Gastrocnemius medialis (tissue), 4 donors: ENCODE data around the gene PDE5A. TPM values are rescaled to one million over a fixed set of nuclear protein-coding genes. Genes with fewer than 3 reads are reported as not detected.
"Not testable (repeated sequence)": the region's sequence is repeated elsewhere in the genome, so short reads cannot be mapped to it uniquely, and the experiment has no call there.

ENCODE experiments used
- ATAC-seq, 2 donors: fragments of 150-250 bp; one replicate each; pipeline ENCODE4 v1.9.1; 2016
- DNase-seq, 2 donors: peaks; one replicate each; pipeline ENCODE4 v3.0.0-alpha.2; 2019
- H3K27ac ChIP-seq, 4 donors: fragments of 200-600 bp; sonication (generic); 1 replicate in 1 of 4; 2 replicates in 3 of 4; pipeline ENCODE4 v1.5.1; 2016 to 2018; ENCODE audit warnings: mild to moderate bottlenecking in 2 of 4, moderate library complexity in 1 of 4
- H3K27me3 ChIP-seq, 3 donors: fragments of 200-600 bp; sonication (generic) in 2 of 3; 1 replicate in 1 of 3; 2 replicates in 2 of 3; pipeline versions ENCODE4 v1.5.1 to v1.6.0; 2016 to 2019; ENCODE audit warnings: mild to moderate bottlenecking in 1 of 3, moderate library complexity in 1 of 3
- H3K36me3 ChIP-seq, 2 donors: fragments of 200-600 bp; sonication (generic) in 1 of 2; one replicate each; pipeline ENCODE4 v1.5.1; 2017 to 2018
- H3K4me1 ChIP-seq, 2 donors: fragments of 200-600 bp; sonication (generic) in 1 of 2; one replicate each; pipeline ENCODE4 v1.5.1; 2016 to 2017; ENCODE audit warnings: mild to moderate bottlenecking in 2 of 2
- H3K4me3 ChIP-seq, 4 donors: fragments of 200-600 bp; sonication (generic) in 3 of 4; 1 replicate in 1 of 4; 2 replicates in 3 of 4; pipeline ENCODE4 v1.5.1; 2016 to 2019; ENCODE audit warnings: mild to moderate bottlenecking in 2 of 4
- H3K9me3 ChIP-seq, 3 donors: fragments of 200-600 bp; sonication (generic) in 2 of 3; 1 replicate in 1 of 3; 2 replicates in 2 of 3; pipeline ENCODE4 v1.5.1; 2016 to 2019
- POLR2A ChIP-seq, 2 donors: fragments of 450-650 bp; IDR thresholded peaks; one replicate each; pipeline ENCODE4 v1.6.1; 2017; ENCODE audit warnings: antibody characterized with exemption in 2 of 2, mild to moderate bottlenecking in 2 of 2, moderate library complexity in 2 of 2
- in situ Hi-C, 4 donors: fragments of 200-750 bp; cut with MboI; loops; one replicate each; pipeline versions ENCODE4 v1.15.0 to v1.8.0; 2017; ENCODE audit warnings: low sequenced_read_pairs in 4 of 4
- intact Hi-C: fragments of 100-400 bp; cut with DNase I; formaldehyde crosslinking; loops from one replicate; pipeline ENCODE4 v1.15.1; 2023; ENCODE audit warnings: low total_unique reads
- total RNA-seq, 4 donors: library from RNA; depleted of rRNA; stranded (reverse); fragments of >200 nt; gene quantifications; one replicate each; pipeline versions ENCODE4 v1.1.0 to v1.2.3, GENCODE V29; 2016
- TF ChIP-seq, protein P1 (sequence below), 5 experiments: fragments of 450-650 bp in 3 of 5; fragments of 200-600 bp in 2 of 5; sonication (generic) in 2 of 5; IDR thresholded peaks in 4 of 5; conservative IDR thresholded peaks in 1 of 5; 1 replicate in 4 of 5; 2 replicates in 1 of 5; pipeline ENCODE4 v1.5.1; 2016 to 2019; ENCODE audit warnings: antibody characterized with exemption in 5 of 5, mild to moderate bottlenecking in 3 of 5, moderate library complexity in 3 of 5

Gene PDE5A
- total RNA-seq, 4 donors from 2014 or later: 5.5 to 9.9 (median 6.0) TPM

DNA sequence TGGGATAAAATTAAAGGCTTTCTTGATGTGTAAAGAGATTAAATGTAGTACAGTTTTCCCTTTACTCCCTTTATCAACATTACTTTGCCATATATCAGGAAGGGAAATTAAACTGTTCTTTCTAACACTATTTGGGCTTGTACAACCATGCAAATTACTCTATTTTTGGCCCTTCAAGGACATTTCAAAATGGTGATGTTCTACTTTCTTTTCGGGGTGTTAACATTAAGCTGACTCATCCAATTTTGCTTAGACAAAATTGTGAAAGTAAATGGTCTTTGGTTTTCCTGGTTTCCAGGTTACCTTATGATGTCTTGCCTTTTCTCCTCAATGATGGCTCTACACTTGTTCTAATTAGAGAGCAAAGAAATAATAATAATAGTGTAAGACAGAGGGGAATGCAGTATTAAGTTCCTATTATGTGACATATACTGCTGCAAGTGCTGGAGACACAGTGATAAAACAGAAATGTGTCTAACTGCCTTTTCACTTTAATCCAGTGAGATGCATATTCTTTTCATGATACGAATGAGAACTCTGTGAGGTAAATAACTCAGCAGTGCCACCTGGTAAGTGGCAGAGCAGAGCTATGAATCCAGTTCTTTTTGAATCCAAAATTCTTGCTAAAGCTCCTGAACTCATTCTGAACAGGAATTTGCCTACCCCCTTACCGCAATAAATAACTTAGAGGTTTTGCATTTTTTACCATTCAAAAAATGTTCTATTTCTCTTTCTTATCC, 35.7 kb upstream of the PDE5A start:
- no peak for DNase-seq
- no peaks in the 10 kb centered on the region for H3K36me3 ChIP-seq
- no peak overlapping the region for H3K4me3 ChIP-seq
- in situ Hi-C loops (no loop called here), intact Hi-C loops (no loop called here)
- H3K27ac ChIP-seq: no peak overlapping the region
- no peaks in the 10 kb centered on the region for H3K27me3 ChIP-seq
- TF ChIP-seq POLR2A (IDR thresholded peaks at IDR 0.05): no peak
- TF ChIP-seq, protein P1, sequence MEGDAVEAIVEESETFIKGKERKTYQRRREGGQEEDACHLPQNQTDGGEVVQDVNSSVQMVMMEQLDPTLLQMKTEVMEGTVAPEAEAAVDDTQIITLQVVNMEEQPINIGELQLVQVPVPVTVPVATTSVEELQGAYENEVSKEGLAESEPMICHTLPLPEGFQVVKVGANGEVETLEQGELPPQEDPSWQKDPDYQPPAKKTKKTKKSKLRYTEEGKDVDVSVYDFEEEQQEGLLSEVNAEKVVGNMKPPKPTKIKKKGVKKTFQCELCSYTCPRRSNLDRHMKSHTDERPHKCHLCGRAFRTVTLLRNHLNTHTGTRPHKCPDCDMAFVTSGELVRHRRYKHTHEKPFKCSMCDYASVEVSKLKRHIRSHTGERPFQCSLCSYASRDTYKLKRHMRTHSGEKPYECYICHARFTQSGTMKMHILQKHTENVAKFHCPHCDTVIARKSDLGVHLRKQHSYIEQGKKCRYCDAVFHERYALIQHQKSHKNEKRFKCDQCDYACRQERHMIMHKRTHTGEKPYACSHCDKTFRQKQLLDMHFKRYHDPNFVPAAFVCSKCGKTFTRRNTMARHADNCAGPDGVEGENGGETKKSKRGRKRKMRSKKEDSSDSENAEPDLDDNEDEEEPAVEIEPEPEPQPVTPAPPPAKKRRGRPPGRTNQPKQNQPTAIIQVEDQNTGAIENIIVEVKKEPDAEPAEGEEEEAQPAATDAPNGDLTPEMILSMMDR (IDR thresholded peaks at IDR 0.05 in 4 of 5, conservative IDR thresholded peaks at IDR 0.05 in 1 of 5): no peak
- no peaks in the 10 kb centered on the region for H3K4me1 ChIP-seq
- no peak for ATAC-seq
- H3K9me3 ChIP-seq: no peaks in the 10 kb centered on the region

GRCh38 chr4:119663160-119663788, 34.7 kb upstream of the PDE5A start:
- Histone ChIP-seq H3K36me3 (no peaks in the 10 kb centered on the region), H3K9me3 (no peaks in the 10 kb centered on the region), H3K27me3 (no peaks in the 10 kb centered on the region), H3K27ac (no peak overlapping the region), H3K4me3 (no peak overlapping the region), H3K4me1 (no peaks in the 10 kb centered on the region)
- in situ Hi-C loops (no loop called here), intact Hi-C loops (no loop called here)
- TF ChIP-seq, protein P1 (IDR thresholded peaks at IDR 0.05 in 4 of 5, conservative IDR thresholded peaks at IDR 0.05 in 1 of 5): no peak
- no peak for TF ChIP-seq POLR2A (IDR thresholded peaks at IDR 0.05)
- ATAC-seq (no peak), DNase-seq (no peak)

- H3K27ac ChIP-seq, H3K4me3 ChIP-seq, in situ Hi-C loops, DNase-seq, intact Hi-C loops, ATAC-seq, H3K9me3 ChIP-seq, H3K4me1 ChIP-seq, H3K27me3 ChIP-seq, H3K36me3 ChIP-seq: not testable (repeated sequence)
These were observed 34.0 kb upstream of the PDE5A start for GRCh38 chr4:119662612-119663011.

- TF ChIP-seq POLR2A (IDR thresholded peaks at IDR 0.05): no peak
- TF ChIP-seq, protein P1 (IDR thresholded peaks at IDR 0.05 in 4 of 5, conservative IDR thresholded peaks at IDR 0.05 in 1 of 5): no peak
- no peak overlapping the region for H3K27ac ChIP-seq
- in situ Hi-C loops: no loop called here
- ATAC-seq: no peak
- no peak overlapping the region for H3K4me3 ChIP-seq
- no peaks in the 10 kb centered on the region for H3K27me3 ChIP-seq
- no peaks in the 10 kb centered on the region for H3K36me3 ChIP-seq
- no peak for DNase-seq
- intact Hi-C loops: no loop called here
- no peaks in the 10 kb centered on the region for H3K4me1 ChIP-seq
- H3K9me3 ChIP-seq: no peaks in the 10 kb centered on the region
These were observed 32.6 kb upstream of the PDE5A start for GRCh38 chr4:119661231-119661630.

DNA sequence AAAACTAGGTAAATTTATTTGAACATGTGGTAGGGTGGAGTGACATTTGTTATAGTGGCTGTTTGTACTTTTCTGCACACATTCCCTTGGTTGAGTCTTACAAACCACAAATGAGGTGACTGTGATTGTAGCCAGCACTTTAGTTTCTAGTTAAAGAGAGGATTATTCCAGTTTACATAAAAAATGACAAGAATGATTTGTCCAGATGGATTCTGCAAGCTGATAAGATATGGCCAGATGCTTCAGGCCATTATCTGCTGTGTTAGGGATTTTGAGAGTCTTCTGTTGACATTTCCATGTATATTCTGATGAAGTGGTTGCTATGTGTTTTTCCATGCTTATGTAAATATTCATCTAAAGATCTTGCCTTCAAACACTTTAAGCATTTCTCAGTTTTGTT, 31.0 kb upstream of the PDE5A start:
- Histone ChIP-seq H3K9me3 (no peaks in the 10 kb centered on the region), H3K4me3 (no peak overlapping the region), H3K27ac (no peak overlapping the region), H3K27me3 (no peaks in the 10 kb centered on the region), H3K36me3 (no peaks in the 10 kb centered on the region), H3K4me1 (no peaks in the 10 kb centered on the region)
- intact Hi-C loops: no loop called here
- in situ Hi-C loops: no loop called here
- TF ChIP-seq, protein P1 (IDR thresholded peaks at IDR 0.05 in 4 of 5, conservative IDR thresholded peaks at IDR 0.05 in 1 of 5): no peak
- TF ChIP-seq POLR2A (IDR thresholded peaks at IDR 0.05): no peak
- ATAC-seq: no peak
- no peak for DNase-seq
